T-helper 17 cell (primary cell): Measurements from ENCODE around the gene NSD1. TPM values are rescaled to one million over a fixed set of nuclear protein-coding genes. Genes with fewer than 3 reads are reported as not detected.
"Not testable (repeated sequence)": the region's sequence is repeated elsewhere in the genome, so short reads cannot be mapped to it uniquely, and the experiment has no call there.

Experiments
- ATAC-seq: fragments of 150-1000 bp; cut with Tn5 transposase; 2 replicates; pipeline ENCODE4 v1.10.0; 2021; ENCODE audit warnings: mild to moderate bottlenecking, moderate library complexity
- DNase-seq, 3 donors: peaks; one replicate each; pipeline versions ENCODE4 v3.0.0 to v3.0.0-alpha.2; 2020 to 2021
- H3K9me3 ChIP-seq: one replicate; pipeline ENCODE4 v1.7.0; 2013; ENCODE audit warnings: low read length, mild to moderate bottlenecking; ENCODE audit not compliant: control insufficient read depth, poor library complexity, severe bottlenecking
- H3K27ac Mint-ChIP-seq: one replicate; pipeline ENCODE4 v1.8.0; 2022; ENCODE audit warnings: mild to moderate bottlenecking, moderate library complexity, mixed read lengths
- H3K27me3 Mint-ChIP-seq: one replicate; pipeline ENCODE4 v1.8.0; 2022; ENCODE audit warnings: mixed read lengths
- H3K36me3 Mint-ChIP-seq: one replicate; pipeline ENCODE4 v1.8.0; 2022; ENCODE audit warnings: low read depth, mixed read lengths
- H3K4me1 Mint-ChIP-seq: one replicate; pipeline ENCODE4 v1.8.0; 2022; ENCODE audit warnings: mild to moderate bottlenecking, mixed read lengths
- H3K4me3 Mint-ChIP-seq: one replicate; pipeline ENCODE4 v1.8.0; 2022; ENCODE audit warnings: mild to moderate bottlenecking, moderate library complexity, mixed read lengths
- total RNA-seq, 4 donors: library from RNA in 2 of 4; stranded (reverse) in 2 of 4; gene quantifications; one replicate each; pipeline ENCODE4 v1.2.3 and lab custom pipeline; 2022 to 2026

NSD1 gene
- total RNA-seq, 2 donors from 2014 or later: 103 TPM

DNA sequence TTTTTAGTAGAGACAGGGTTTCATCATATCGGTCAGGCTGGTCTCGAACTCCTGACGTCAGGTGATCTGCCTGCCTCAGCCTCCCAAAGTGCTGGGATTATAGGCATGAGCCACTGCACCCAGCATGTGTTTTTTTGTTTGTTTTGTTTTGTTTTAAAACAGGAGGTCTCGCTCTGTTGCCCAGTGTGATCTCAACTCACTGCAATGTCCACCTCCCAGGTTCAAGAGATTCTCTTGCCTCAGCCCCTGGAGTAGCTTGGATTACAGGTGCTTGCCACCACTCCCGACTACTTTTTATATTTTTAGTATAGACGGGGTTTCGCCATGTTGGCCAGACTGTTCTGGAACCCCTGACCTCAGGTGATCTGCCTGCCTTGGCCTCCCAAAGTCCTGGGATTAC, 125.1 kb downstream of the NSD1 start:
- not testable (repeated sequence) for ATAC-seq, H3K4me3 Mint-ChIP-seq, H3K27ac Mint-ChIP-seq, H3K27me3 Mint-ChIP-seq, H3K36me3 Mint-ChIP-seq, H3K9me3 ChIP-seq, DNase-seq, H3K4me1 Mint-ChIP-seq

DNA sequence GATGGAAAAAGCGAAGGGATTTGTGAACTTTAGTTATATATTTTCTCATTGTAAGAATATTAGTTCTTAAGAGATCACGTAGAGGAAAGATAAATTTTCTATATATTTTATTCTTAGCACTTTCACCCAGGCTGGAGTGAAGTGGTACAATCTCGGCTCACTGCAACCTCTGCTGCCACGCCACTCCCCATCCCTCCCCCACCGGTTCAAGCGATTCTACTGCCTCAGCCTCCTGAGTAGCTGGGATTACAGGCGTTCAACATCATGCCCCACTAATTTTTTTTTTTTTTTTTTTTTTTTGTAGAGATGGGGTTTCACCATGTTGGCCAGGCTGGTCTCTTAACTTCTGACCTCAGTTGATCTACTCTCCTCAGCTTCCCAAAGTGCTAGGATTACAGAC, 127.4 kb downstream of the NSD1 start:
- no peaks in the 10 kb centered on the region for H3K9me3 ChIP-seq
- ATAC-seq (no peak), DNase-seq (no peak)
- Mint-ChIP-seq H3K27me3 (no peaks in the 10 kb centered on the region), H3K4me1 (peaks cover 3% of the 10 kb centered on the region), H3K27ac (peak overlapping the region; percentile 65), H3K4me3 (no peak overlapping the region), H3K36me3 (peaks cover 5% of the 10 kb centered on the region)

DNA sequence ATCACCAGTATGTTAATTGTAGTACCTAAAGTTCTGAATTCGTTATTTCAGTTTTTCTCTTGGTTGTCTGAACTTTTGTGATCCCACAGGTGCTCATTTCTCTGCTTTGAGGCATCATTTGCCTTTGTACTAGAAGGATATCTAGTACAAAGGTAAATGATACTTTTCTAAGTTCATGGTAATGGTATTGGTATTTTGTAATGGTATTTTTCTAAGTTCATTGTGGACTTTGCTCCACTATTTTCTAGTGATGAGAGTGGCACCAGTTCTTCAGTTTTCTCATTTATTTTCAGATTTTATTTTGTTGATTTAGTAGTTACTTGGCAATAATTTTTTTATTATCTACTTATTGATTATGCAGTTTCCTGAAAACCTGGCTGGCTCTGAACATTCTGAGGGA, 127.9 kb downstream of the NSD1 start:
- Mint-ChIP-seq H3K36me3 (peaks cover 5% of the 10 kb centered on the region), H3K27me3 (no peaks in the 10 kb centered on the region), H3K27ac (no peak overlapping the region), H3K4me3 (no peak overlapping the region), H3K4me1 (peaks cover 3% of the 10 kb centered on the region)
- ATAC-seq: no peak
- DNase-seq: no peak
- H3K9me3 ChIP-seq: no peaks in the 10 kb centered on the region

DNA sequence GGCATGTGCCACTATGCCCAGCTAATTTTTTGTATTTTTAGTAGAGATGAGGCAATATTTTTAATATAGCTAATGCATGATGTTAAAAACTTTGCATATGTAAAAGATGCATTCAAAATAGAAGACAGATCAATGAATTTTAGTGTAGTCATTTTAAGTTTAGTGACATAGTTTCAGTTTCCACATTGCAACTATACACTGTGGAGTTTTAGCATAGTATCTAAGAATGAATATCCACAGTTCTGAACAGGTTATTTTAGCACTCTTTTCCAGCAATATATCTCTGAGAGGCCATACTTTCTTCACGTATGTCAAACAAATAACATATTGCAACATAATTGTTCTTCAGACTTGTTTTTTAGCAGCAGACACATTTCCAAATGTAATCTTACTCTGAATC, 130.6 kb downstream of the NSD1 start:
- no peak overlapping the region for H3K4me3 Mint-ChIP-seq
- peaks cover 8% of the 10 kb centered on the region for H3K36me3 Mint-ChIP-seq
- H3K4me1 Mint-ChIP-seq: peaks cover 3% of the 10 kb centered on the region
- DNase-seq: no peak
- H3K27ac Mint-ChIP-seq: no peak overlapping the region
- H3K27me3 Mint-ChIP-seq: no peaks in the 10 kb centered on the region
- ATAC-seq: no peak
- no peaks in the 10 kb centered on the region for H3K9me3 ChIP-seq

DNA sequence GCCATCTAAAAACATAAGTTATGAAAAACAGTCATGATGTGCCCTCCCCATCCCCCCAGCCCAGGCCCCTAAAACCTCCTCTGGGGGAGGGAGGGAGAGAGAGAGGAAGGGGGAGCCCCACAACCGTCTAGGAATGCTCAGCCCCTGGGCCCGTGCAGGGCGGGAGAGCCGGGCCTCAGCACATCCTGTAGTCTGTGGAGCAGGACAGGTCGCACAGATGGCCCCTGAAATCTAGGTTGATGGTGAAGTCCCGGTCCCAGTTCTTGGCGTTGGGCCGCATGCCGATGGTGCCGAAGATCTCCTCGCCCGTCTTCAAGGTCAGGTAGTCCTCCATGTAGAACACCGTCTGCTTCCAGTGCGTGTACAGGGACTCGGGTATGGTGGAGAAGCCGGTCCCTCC, 131.8 kb downstream of the NSD1 start:
- H3K9me3 ChIP-seq: no peaks in the 10 kb centered on the region
- no peaks in the 10 kb centered on the region for H3K27me3 Mint-ChIP-seq
- DNase-seq (no peak), ATAC-seq (no peak)
- H3K27ac Mint-ChIP-seq: no peak overlapping the region
- no peak overlapping the region for H3K4me3 Mint-ChIP-seq
- peaks cover 3% of the 10 kb centered on the region for H3K4me1 Mint-ChIP-seq
- peaks cover 12% of the 10 kb centered on the region for H3K36me3 Mint-ChIP-seq

DNA sequence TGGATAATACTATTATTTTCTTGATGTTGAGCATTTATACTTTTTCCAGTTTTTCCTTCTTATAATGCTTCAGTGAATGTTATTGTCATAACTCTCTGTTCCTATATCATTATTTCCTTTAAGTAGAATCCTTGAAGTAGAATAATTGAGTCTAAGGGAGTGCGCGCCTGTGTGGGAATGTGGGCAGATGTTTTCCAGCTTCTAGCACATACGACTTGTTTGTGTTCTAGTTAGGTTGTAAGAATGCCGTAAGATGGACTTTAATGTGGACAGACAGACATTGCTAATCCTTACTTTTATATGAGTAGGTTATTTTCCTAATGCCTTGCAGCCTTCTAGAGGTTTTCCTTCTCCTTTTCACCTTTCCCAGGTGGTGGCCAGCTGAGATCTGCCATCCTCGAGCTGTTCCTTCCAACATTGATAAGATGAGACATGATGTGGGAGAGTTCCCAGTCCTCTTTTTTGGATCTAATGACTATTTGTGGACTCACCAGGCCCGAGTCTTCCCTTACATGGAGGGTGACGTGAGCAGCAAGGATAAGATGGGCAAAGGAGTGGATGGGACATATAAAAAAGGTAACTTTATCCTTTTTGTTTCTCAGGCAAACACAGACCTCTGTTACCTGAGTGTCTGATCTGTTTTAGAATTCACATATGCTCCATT, 135.8 kb downstream of the NSD1 start:
- Mint-ChIP-seq H3K27ac (peak overlapping the region; percentile 4), H3K27me3 (no peaks in the 10 kb centered on the region), H3K36me3 (peaks cover 17% of the 10 kb centered on the region), H3K4me1 (peaks cover 12% of the 10 kb centered on the region), H3K4me3 (no peak overlapping the region)
- DNase-seq (no peak), ATAC-seq (no peak)
- no peaks in the 10 kb centered on the region for H3K9me3 ChIP-seq

DNA sequence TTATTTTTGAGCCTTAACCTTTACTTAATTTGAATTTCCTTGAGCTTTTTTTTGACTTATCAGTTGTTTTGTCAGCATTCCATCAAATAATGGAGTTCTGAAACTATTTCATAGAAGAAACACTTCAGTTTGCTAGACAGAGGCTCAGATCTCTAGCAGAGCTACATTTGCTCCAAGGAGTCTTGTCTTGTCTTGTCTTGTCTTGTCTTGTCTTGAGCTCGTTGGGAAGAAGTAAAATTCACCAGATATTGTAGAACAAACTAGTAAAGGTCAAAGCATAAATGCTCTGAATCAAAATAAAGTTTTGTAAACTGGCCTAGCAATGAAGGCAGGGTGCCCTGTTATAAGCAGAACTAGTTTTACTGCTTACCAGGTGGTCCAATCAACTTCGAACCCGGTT, 136.4 kb downstream of the NSD1 start:
- peaks cover 17% of the 10 kb centered on the region for H3K36me3 Mint-ChIP-seq
- H3K27ac Mint-ChIP-seq: peak overlapping the region; percentile 41
- H3K4me3 Mint-ChIP-seq: no peak overlapping the region

DNA sequence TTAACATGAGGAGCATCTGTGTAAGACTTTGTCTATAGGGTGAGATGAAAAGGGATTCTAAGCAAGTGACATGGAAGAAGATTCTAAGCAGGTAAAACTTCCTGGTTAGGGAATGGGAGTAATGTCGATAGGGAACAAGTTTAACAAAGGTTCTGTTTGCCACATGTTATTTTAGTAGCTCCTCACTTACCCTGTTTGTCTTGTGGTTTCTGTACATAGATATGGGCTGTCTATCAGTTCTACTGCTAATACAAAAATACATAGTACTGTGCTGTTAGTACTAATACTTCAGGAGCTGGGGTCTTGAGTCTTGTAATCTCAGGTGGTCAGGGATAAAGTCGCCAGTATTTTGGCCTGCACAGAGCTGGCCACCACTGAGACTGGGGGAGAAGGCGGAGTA, 137.1 kb downstream of the NSD1 start:
- peak overlapping the region; percentile 41 for H3K27ac Mint-ChIP-seq
- H3K4me3 Mint-ChIP-seq: no peak overlapping the region
- peaks cover 17% of the 10 kb centered on the region for H3K36me3 Mint-ChIP-seq

More for the DNA sequence above, 136.4 kb downstream of the NSD1 start:
- ATAC-seq (no peak), DNase-seq (no peak)
- Mint-ChIP-seq H3K27me3 (no peaks in the 10 kb centered on the region), H3K4me1 (peaks cover 12% of the 10 kb centered on the region)
- no peaks in the 10 kb centered on the region for H3K9me3 ChIP-seq

DNA sequence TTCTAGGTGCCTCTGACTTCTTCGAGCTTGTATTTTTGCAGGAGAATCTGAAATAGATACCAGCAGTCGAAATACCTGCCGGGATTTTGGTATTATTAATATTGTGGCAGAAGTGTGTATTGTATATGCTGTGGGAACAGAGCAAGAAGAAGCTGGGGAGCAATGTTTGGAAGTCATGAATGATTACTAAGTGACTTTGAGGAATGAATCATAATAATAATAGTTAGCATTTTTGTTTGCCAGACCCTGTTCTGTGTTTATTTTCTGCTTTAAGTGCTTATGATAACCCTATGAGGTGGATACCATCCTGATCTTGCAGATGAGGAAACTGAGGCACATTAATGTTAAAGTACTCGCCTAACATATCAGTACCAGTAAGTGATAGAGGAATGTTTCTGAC, 137.5 kb downstream of the NSD1 start:
- H3K4me3 Mint-ChIP-seq: no peak overlapping the region
- DNase-seq: no peak
- H3K9me3 ChIP-seq: no peaks in the 10 kb centered on the region
- H3K36me3 Mint-ChIP-seq: peaks cover 17% of the 10 kb centered on the region
- H3K27ac Mint-ChIP-seq: peak overlapping the region; percentile 41
- no peak for ATAC-seq
- peaks cover 12% of the 10 kb centered on the region for H3K4me1 Mint-ChIP-seq
- H3K27me3 Mint-ChIP-seq: no peaks in the 10 kb centered on the region

More for the DNA sequence above, 137.1 kb downstream of the NSD1 start:
- ATAC-seq (no peak), DNase-seq (no peak)
- Mint-ChIP-seq H3K27me3 (no peaks in the 10 kb centered on the region), H3K4me1 (peaks cover 12% of the 10 kb centered on the region)
- no peaks in the 10 kb centered on the region for H3K9me3 ChIP-seq

DNA sequence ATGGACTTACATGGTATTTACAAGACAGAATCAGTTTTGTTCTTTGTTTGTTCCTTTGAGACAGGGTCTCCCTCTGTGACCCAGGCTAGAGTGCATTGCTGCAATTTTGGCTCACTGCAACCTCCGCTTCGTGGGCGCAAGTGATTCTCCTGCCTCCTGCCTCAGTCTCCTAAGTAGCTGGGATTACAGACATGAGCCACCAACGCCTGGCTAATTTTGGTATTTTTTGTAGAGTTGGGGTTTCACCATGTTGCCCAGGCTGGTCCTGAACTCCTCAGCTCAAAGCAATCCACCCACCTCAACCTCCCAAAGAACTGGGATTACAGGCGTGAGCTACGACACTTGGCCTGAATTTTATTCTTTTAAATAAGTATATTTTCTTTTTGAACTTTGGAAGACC, 142.3 kb downstream of the NSD1 start:
- ATAC-seq (no peak), DNase-seq (no peak)
- no peaks in the 10 kb centered on the region for H3K9me3 ChIP-seq
- H3K36me3 Mint-ChIP-seq: peaks cover 10% of the 10 kb centered on the region
- peak overlapping the region; percentile 5 for H3K4me3 Mint-ChIP-seq
- H3K27me3 Mint-ChIP-seq: no peaks in the 10 kb centered on the region
- peak overlapping the region; percentile 74 for H3K27ac Mint-ChIP-seq
- H3K4me1 Mint-ChIP-seq: peaks cover 12% of the 10 kb centered on the region

DNA sequence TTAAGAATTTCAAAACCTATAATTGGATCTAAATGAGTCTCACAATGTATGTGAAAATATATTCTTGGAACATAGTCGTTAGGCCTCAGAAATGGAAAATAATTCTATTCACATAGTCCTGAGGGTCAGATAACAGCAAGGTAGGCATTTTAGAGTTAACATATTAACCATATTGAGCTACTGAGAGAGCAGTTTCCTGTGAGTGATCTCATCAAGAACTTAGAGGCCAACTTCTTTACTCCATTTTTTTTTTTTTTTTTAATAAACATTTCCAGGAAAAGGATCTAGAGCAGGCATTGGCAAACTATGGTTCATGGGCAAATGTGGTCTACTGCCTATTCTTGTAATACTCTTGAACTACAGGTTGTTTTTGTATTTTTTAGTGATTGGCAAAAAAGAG, 143.3 kb downstream of the NSD1 start:
- H3K27ac Mint-ChIP-seq: peak overlapping the region; percentile 74

DNA sequence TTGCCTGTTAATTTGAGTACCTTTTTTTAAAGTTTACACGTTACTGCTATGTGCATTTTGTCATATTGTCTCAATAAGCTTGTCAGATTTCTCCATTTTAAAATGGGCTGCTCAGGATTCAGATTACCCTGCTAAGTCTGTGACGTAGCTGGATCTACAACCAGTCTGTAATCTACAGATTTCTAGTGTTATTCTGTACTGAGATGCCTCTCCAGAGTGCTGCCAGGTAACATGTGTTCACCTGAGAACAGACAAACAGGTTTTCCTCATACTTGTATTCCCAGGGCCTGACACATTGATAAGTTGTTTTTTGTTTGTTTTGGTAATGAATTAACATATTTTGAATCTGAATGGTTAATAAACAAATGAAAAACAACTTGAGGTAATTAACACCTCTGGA, 154.6 kb downstream of the NSD1 start:
- no peak overlapping the region for H3K4me3 Mint-ChIP-seq
- no peak overlapping the region for H3K27ac Mint-ChIP-seq
- DNase-seq (no peak), ATAC-seq (no peak)
- H3K36me3 Mint-ChIP-seq: peaks cover 21% of the 10 kb centered on the region
- H3K27me3 Mint-ChIP-seq: no peaks in the 10 kb centered on the region
- H3K9me3 ChIP-seq: no peaks in the 10 kb centered on the region
- H3K4me1 Mint-ChIP-seq: peaks cover 6% of the 10 kb centered on the region

More for the DNA sequence above, 143.3 kb downstream of the NSD1 start:
- ATAC-seq (no peak), DNase-seq (no peak)
- no peak overlapping the region for H3K4me3 Mint-ChIP-seq
- no peaks in the 10 kb centered on the region for H3K27me3 Mint-ChIP-seq
- peaks cover 9% of the 10 kb centered on the region for H3K4me1 Mint-ChIP-seq
- H3K36me3 Mint-ChIP-seq: peaks cover 10% of the 10 kb centered on the region
- no peaks in the 10 kb centered on the region for H3K9me3 ChIP-seq

DNA sequence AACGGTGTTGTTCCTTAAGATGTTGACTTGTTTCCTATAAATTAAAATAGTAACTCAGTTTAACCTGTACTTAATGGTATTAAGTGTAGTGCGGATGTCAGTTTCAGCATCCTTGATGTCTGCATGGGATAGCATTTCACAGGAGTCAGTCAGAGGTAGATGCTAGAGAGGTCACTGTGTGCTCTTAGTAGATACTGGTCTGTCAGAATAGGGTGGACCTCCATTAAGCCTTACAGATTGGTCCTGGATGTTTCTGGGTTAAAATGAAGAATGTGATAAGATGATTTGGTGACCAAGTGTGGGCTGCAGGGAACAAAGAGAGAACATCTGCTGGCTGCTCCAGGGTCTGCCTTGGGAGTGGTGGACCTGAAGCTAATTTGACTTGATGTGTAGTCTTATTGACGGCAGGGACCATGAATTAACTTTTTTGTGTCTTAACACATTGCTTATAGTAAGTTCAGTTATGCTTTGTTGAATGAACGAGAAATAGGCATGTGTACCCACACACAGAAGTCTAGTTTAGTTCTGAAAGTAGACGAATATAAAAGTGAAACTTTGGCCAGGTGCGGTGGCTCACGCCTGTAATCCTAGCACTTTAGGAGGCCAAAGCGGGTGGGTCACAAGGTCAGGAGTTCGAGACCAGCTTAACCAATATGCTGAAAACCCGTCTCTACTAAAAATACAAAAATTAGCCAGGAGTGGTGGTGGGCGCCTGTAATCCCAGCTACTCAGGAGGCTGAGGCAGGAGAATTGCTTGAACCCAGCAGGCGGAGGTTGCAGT, 157.4 kb downstream of the NSD1 start:
- Mint-ChIP-seq H3K4me1 (peaks cover 12% of the 10 kb centered on the region), H3K27ac (peak overlapping the region; percentile 43), H3K4me3 (no peak overlapping the region), H3K27me3 (no peaks in the 10 kb centered on the region), H3K36me3 (peaks cover 14% of the 10 kb centered on the region)
- DNase-seq (no peak), ATAC-seq (no peak)
- H3K9me3 ChIP-seq: no peaks in the 10 kb centered on the region

DNA sequence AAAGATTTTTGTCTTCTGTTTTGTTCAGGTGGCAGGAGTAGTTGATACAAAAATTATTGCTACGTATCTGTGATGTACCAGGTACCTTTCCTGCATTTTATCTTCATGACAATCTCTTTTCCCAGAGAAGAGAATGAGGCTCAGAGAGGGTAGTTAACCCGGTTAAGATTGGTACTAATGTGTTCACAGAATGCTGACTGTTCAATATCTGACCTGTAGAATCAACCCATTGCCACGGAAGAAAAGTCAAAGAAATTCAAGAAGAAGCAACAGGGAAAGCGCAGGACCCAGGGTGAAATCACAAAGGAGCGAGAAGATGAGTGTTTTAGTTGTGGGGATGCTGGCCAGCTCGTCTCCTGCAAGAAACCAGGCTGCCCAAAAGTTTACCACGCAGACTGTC, 158.2 kb downstream of the NSD1 start:
- Mint-ChIP-seq H3K36me3 (peaks cover 13% of the 10 kb centered on the region), H3K4me3 (no peak overlapping the region)

More for the DNA sequence above, 158.2 kb downstream of the NSD1 start:
- H3K4me1 Mint-ChIP-seq: peaks cover 18% of the 10 kb centered on the region
- H3K27ac Mint-ChIP-seq: peak overlapping the region; percentile 2
- no peaks in the 10 kb centered on the region for H3K27me3 Mint-ChIP-seq
- ATAC-seq: no peak
- H3K9me3 ChIP-seq: no peaks in the 10 kb centered on the region
- no peak for DNase-seq
